Hypothalamus (tissue), 51 donors: ENCODE results near the gene ADCY5.

Source experiments
- DNase-seq, 51 donors: peaks; one replicate each; lab custom pipeline; 2025; lab: John Stamatoyannopoulos, UW

ADCY5 gene

DNA sequence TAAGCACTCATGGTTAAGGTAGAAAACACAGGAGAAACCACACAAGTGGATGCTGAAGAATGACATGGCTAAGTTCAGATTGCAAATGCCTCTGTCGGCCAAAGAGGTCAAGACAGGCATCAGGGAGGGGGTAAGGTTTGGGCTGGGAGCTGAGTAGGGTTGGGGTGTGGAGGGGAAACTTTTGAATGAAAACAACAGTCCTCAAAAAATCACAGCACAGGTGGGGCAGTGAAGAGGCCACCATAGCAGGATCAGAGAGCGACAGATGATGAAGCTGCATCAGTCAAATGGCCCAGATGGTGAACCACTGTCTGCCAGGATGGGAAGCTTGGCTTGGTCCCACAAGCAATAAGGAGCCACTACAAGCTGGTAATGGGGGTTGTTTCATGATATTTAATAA, 74.9 kb downstream of the ADCY5 start:
- DNase-seq: no peak

DNA sequence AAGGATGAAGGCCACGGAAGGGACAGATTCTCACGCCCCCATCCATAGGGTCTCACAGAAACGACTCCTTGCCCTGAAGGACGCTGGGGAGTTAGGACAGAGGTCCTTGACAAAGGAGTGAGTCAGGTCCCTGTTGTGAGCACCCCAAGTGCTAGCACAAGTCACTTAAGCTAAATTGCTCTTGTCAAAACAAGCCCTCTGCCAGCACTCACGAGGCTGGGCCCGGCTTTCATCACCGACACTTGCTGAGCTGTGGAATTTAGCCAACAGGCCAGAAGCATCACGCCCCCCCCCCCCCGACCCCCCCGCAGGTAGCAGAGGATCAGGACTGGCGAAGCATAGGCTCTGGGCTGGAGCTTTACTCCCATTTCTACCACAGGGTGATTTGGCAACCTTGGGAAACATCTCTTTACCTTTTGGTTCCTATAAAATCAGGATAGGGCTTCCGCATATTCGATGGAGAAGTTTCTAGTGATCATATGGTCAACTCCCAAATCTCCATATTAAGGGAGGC, 75.4 kb downstream of the ADCY5 start:
- no peak for DNase-seq

DNA sequence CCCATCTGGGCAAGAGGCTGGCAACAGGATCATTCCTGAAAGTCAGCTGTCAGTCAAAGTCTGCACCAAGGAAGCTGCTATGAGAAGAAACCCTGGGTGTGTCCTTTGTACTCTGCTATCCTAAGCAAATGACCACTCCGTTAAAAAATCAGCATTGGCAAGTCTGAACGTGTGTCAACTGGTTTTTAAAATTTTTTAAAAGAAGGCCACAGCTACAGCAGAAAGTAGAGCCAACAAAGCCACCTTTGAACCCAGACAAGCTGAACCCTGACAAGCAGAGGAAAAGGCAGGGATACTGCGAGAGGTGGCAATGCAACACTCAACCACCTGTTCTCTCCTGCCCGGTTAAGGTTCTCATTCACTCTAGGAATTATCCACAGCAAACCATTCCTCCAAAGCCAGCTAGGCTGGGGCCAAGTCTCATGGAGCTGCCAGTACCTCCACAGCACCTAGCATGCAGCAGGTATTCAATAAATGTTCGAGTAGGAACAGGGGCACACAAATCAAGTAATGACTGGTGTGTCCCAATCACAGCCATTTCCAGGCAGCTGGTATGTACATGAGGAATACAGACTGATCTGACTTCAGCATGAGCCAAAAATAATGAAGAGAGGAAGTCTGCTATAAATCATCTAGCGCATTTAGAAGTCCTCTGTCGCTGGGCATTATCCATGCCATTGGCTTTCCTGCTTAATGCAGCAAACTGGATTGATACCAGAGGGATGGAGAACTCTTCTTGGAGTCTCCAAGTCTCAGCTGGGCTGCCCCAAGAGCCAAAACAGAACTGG, 76.0 kb downstream of the ADCY5 start:
- DNase-seq: no peak

DNA sequence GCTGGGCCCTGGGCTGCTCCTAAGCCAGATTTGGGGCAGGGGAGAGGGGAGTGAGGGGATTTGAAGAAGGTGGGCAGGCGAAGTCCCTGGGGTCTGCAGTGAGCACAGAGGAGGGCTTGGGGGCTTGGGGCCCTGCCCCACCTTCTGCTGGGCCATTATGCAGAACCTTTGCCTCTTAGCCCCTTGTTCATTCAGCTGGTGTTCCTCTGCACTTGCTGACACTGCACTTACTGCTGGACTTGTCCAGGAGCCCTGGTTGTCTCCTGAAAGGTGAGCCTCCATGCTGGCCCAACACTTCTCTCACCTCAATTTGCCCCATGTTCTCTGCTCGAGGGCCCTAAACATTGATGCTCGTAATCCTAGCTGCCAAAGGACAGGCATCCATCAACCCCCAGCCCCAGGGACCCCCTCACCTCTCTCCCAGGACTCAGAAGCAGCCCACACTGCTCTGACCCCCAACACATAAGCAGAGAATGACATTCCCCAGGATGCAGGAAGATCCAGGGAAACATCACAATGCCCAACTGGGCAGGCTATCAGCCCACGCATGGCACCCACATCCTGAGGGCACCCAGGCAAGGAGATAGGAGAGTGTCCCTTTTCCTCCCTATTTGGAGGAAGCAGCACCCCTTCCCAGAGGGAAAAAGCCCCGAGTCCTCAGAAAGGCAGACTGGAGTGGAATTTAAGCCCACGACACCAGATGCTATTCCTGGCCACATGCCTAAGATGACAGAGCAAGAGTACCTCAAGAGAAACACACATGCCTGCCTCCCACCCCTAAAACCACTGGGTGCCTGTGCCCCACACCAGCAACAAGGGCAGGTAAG, 76.8 kb downstream of the ADCY5 start:
- no peak for DNase-seq

DNA sequence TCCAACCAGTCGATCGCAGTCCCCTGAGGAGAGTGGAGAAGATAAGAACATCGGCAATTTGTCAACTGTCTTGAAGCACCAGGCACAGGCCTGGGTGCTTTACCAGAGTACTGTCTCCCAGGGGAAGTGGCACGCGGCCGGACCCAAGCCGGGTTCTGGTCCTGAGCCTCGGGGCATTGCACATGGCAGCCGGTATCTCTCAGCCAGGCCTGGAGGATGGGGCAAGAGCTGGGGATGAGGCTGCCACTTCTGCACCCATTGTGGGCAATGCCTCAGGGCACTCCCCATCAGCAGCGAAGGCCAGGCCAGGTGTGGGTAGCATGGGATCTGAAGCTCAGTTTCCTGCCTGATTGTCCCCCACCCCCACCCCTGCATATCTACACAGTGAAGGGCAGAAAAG, 77.5 kb downstream of the ADCY5 start:
- no peak for DNase-seq

DNA sequence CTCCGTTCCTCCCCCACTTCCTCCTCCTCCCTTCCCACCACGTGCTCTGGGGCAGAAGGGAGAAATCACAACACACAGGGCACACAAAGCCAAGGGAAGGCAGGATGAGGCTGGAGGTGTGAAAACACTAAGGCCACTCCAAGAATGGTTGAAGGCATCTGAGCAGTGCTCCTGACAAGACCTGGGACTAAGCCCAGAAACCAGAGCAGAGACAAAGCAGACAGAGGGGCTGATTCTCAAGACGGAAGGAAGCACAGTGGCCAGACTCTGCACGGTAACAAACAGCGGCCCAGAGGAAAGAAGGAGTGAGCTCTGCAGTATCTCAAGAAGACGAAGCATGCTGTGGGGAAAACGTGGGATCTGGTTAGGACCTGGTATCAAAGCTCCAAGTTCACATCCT, 78.1 kb downstream of the ADCY5 start:
- no peak for DNase-seq

DNA sequence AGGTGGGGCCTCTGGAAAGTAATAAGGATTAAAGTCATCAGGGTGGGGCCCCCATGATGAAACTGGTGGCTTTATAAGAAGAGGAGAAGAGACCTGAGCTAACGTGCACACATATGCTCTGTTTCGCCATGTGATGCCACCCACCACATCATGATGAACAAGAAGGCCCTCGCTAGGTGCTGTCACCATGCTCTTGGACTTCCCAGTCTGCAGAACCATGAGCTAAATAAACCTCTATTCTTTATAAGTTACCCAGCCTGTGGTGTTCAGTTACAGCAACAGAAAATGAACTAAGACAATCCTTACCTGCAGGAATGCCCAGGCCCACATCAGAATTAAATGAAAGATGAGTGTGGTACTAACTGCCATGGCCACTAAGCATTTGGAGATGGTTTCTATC, 79.8 kb downstream of the ADCY5 start:
- DNase-seq: no peak

DNA sequence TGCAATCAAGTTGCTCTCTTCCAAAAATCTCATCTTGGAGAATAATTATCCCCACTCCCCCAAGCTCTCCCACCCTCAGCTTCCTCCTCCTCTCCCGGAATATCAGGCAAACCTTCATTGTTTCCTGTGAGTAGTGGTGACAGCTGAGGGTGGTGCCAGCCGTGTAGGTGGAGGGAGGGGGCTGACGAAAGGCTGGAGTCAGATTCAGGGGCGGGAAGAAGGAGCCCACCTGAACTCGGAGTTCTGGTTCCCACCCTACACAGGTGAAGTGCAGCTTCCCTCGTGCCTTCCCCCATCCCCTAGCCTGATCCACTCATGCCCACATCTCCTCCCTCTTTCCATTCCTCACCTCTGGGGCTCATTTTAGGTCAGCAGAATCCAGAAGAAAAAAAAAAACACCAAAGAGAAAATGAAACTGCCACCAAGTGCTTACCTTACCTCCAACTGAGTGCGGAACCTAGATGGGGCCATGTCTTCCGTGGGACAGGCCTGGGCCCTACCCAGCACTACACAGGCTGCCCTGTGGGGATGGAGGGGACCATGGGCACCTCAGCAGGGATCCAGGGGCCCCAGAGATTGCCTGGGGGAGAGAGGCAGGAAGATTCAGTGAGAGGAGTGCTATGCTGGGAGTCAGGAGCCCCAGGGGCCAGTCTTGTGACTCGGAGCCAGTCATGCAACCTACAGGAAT, 81.3 kb downstream of the ADCY5 start:
- peak in 1 of 51 donors; percentile 67 for DNase-seq

DNA sequence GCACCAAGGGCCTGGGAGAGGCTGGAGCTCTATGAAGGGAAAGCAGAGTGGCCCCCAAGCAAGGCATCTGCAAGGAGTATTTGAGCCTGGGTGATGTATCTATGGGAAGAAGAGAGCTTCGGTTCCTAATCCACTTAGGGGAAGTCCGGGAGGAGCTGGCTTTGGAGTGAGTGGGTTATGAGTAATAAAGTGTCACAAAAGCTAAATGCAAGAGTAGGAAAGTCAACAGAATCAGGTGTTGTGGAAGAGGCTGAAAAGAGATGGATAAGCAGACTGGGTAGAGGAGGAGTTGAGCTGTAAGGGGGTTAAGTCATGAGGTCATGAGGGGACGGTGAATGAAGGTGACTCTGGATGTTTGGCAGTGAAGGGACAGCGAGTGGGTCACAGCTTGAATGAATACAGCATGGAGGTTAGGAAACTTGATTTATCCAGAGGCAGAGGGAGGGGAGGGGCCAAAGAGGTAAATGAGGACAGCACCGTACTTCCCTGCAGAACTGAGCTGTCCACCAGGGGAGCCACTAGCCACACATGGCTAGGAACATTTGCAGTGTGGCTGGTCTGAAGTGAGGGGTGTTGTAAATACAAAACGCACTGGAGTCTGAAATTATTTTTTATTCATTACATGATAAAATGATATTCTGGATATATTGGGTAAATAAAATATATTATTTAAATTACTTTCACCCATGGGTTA, 83.3 kb downstream of the ADCY5 start:
- DNase-seq: no peak

DNA sequence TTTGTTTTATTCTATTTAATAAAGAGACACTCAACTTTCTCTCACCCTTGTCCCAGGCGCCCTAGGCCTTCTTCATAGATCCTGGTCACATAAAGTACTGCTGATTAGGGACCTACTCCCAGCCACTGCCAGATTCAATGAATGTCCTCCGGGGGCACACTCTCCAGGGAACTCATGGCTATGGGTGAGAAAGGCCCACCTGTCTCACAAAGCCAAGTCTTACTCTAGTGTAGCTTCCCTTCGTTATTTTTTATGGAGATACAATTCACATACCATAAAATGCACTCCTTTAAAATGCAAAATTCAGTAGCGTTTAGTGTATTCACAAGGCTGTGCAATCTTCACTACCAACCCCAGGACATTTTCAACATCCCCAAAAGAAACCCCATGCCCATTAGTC, 87.8 kb downstream of the ADCY5 start:
- DNase-seq: no peak

DNA sequence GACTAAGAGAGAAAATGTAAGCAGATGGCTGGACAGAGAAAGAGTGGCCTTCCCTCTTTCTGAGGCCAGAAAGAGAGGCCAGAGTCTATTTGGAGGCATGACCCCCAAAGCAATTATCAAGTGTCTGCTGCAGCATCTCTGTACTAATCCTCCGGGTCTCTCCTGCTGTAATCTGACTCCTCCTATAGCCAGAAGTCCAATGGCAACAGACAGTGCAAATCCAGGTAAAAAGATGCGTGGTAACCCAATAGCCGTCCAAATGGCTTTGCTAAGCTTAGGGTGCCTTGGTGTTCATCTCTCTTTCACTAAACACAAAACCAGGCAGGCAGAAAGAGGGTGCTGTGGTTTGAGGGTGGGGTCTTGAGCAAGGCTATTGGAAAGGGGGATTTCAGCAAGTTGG, 91.6 kb downstream of the ADCY5 start:
- no peak for DNase-seq

DNA sequence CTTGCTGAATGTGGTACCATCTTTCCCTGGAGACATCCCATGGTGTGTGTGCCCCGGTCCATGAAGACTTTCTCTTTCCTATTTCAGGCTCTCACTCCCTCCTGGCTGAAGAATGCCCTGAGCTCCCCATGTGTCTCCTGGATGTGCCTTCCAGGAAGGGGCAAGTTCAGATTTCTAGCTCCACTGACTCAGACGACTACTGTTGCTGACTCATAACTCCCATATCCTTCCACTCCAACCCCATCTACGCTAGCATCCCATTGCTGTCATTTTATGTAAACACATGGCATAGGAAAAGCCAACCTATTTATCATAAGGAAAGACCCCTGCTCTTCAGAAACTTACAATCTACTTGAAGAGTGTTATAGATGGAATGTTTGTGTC, 95.0 kb downstream of the ADCY5 start:
- no peak for DNase-seq

DNA sequence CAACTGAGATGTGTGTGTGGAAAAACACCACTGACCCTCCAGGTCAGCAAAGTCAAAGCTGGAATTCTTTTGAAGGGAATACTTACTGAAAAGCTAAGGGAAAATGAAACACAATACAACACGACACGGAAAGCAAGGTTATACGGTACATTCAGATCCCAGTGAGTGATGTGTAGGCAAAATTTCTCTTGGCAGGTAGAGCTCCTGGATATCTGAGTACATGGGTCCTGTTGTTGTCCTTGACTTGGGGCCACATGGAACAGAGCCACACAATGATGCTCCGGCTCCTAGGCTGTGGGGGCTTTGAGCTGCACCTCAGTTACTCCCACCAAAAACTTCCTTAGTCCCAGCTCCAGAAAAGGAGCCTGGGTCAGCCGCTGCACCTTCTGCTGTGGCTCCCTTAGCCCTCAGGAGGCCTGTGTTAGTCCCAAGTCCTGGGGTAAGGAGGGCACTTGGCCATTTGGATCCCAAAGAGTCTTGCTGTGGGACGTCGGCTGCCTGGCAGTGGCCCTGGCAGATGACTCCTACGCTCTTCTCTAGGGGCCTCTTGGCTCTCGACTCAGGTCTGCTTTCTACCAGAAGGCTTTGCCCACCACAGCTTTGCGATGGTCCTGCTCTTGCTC, 95.6 kb downstream of the ADCY5 start:
- DNase-seq: no peak

DNA sequence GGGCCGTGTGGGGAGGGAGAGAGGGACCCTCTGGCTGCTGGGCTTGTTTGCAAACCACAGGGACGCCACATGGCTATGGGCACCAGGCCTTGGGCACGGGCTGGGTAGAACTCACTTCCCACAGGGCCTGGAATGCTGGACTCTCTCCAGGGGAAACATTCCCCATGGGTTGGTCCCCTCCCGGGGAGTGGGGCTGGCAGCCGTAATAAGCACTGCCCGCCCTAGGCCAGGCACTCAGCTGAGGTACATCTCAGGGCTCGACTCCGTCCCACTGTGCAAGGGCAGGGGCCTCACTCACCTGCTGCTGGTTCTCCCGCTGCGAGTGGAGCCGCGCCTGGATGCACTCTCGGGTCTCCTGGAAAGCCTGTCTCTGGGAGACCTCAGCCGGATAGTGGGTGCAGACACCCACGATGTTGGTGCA, 96.7 kb downstream of the ADCY5 start:
- DNase-seq: no peak

DNA sequence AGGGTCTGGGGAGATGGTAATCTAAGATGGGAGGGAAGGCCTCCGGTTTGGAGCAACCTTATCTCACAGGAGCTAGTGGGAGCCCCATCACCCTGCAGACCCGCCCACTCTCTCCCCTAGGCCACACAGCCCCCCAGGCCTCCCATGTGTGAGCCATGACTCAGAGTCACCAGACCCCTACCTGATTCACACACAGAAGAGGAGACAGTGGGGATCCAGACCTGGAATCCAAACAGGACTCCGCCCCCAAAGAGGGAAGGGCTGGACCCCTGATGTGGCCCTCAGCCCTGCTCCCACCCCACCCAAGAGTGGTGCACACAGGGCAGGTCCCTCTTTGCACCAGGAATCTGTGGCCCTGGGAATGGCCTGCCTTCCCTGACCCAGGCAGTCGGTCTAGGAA, 97.4 kb downstream of the ADCY5 start:
- no peak for DNase-seq

DNA sequence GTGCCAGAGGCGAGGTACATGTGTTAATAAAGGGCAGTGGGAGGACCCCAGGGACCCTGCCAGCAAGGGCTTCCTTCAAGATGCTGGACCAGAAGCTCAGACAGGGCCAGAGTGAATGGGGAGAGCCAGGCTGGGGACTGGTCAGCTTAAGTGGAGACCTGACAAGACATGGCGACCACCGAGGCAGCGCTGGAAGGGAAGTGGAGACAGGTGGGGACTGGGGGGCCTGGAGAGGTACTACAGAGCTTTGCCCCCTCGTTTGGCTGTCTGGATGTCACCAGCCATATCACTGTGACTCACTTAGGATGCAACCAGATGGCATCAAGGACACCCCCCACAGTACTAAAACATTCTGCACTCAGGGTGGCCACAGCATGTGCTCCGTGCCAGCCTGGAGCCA, 97.9 kb downstream of the ADCY5 start:
- no peak for DNase-seq

DNA sequence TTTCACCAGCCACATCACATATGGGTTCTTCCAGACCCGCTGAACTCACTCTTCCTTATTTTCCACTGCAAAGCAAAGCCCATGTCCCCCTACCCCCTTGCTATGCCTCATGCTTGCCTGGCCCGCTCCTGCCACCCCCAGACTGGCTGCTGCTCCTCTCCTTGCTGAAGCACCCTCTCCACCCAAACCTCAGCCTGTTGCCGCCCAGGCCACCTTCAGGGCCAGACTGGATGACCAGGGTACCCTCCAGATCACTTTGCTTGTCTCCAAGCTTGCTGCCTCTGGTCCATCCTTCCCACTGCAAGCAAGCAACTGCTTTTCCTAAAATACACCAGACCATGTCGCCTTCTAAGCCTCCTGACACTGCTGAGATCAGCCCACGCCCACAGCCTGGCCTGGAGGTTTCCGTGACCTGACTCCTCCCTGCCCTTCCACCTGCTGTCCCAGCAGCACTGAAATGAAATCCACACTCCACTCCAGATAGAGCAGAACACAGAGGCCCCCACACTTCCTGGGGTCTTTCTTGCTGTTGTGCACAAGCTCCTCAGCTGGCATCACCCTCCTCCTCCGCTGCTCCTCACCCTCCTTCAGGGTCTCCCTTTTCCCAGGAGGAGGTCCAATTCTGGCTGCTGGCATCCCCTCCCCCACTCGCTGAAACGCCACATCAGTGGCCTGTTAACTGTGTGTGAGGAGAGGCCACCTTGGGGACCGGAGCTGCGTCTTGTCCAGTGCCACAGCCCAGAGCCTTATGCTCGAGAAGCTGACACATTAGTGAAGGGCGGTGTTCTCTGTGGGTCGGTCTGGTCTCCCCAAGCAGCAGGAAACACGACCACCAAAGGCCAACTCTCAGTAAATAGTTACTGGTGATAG, 99.1 kb downstream of the ADCY5 start:
- DNase-seq: no peak

DNA sequence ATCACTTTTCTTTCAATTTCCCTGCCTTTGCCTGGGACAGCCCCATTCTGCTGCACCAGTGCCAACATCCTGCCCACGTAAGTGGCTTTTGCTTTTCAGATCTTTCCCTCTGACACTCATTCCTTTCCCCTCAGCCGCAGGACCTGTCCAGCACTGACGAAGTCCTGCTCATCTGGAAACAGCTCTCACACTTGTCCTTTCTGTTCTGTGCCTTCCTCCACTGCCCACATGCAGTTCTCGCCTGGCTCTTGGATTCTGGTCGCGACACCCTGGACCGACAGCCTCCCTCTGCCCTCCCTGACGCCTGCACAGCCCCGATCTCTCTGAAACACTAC, 99.7 kb downstream of the ADCY5 start:
- DNase-seq: no peak

DNA sequence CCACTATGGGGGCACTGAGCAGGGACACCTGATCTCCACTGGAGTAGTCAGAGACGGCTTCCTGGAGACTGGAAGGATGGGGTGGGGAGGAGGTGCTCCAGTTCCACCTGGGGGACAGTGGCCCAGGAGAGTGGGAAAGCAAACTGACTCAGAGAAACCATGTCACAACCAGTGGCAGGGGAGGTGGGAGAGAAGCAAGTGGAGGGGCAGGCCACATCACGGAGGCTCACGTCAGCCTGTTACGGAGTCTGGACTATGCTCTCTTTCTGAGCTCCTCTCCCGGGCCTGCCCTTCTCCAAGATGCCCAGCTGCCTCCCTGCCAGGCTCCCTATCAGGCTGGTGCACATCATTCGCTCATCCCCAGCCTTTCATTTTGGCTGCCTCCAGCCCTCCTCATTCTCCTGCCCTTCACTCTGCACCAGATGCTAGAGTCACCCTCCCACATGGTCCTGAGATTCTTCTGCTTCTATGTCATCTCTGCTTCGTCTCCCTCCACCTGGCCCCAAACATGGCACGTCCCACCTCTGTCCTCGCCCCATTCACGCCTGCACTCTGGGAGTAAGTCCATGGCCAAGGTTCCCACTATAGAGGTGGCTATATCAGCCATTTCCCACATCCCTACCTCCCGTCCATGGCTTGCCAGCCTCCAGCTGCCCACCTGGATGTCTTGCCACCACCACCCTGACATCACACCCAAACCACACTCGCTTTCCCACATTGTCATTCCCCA, 100.3 kb downstream of the ADCY5 start:
- no peak for DNase-seq
